HL-60 (cell line): ENCODE measurements around the gene ENO1.

Experiments used
- POLR2AphosphoS5 ChIP-seq: IDR thresholded peaks from 2 replicates; pipeline ENCODE4 v1.6.1; 2012; ENCODE audit warnings: low read depth
- TF ChIP-seq, protein P1 (sequence below): IDR thresholded peaks from one replicate; pipeline ENCODE4 v1.5.1; 2011; ENCODE audit warnings: low read length, control low read depth, inconsistent platforms; ENCODE audit not compliant: insufficient read depth
- TF ChIP-seq, protein P2 (sequence below): IDR thresholded peaks from 2 replicates; pipeline ENCODE4 v1.6.1; 2012; ENCODE audit warnings: low read depth; ENCODE audit not compliant: insufficient replicate concordance

DNA sequence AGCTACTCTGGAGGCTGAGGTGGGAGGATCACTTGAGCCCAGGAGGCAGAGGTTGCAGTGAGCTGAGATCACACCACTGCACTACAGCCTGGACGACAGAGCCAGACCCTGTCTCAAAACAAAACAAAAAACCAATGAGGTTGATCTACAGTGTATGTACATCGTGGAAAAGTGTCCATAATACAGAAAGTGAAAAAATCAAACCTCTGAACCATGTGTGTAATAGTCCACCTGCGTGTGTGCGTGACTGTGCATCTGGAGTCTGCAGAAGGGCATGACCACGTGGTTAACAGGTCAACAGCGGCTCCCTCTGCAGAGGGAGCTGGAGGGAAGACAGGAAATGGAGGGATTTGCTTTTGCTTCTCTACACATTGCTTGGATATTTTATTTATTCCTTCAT, 32.4 kb upstream of the ENO1 start:
- TF ChIP-seq, protein P1, sequence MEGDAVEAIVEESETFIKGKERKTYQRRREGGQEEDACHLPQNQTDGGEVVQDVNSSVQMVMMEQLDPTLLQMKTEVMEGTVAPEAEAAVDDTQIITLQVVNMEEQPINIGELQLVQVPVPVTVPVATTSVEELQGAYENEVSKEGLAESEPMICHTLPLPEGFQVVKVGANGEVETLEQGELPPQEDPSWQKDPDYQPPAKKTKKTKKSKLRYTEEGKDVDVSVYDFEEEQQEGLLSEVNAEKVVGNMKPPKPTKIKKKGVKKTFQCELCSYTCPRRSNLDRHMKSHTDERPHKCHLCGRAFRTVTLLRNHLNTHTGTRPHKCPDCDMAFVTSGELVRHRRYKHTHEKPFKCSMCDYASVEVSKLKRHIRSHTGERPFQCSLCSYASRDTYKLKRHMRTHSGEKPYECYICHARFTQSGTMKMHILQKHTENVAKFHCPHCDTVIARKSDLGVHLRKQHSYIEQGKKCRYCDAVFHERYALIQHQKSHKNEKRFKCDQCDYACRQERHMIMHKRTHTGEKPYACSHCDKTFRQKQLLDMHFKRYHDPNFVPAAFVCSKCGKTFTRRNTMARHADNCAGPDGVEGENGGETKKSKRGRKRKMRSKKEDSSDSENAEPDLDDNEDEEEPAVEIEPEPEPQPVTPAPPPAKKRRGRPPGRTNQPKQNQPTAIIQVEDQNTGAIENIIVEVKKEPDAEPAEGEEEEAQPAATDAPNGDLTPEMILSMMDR, result no peak
- TF ChIP-seq POLR2AphosphoS5, result no peak
- TF ChIP-seq, protein P2, sequence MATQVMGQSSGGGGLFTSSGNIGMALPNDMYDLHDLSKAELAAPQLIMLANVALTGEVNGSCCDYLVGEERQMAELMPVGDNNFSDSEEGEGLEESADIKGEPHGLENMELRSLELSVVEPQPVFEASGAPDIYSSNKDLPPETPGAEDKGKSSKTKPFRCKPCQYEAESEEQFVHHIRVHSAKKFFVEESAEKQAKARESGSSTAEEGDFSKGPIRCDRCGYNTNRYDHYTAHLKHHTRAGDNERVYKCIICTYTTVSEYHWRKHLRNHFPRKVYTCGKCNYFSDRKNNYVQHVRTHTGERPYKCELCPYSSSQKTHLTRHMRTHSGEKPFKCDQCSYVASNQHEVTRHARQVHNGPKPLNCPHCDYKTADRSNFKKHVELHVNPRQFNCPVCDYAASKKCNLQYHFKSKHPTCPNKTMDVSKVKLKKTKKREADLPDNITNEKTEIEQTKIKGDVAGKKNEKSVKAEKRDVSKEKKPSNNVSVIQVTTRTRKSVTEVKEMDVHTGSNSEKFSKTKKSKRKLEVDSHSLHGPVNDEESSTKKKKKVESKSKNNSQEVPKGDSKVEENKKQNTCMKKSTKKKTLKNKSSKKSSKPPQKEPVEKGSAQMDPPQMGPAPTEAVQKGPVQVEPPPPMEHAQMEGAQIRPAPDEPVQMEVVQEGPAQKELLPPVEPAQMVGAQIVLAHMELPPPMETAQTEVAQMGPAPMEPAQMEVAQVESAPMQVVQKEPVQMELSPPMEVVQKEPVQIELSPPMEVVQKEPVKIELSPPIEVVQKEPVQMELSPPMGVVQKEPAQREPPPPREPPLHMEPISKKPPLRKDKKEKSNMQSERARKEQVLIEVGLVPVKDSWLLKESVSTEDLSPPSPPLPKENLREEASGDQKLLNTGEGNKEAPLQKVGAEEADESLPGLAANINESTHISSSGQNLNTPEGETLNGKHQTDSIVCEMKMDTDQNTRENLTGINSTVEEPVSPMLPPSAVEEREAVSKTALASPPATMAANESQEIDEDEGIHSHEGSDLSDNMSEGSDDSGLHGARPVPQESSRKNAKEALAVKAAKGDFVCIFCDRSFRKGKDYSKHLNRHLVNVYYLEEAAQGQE, result no peak
